Fibroblast of the aortic adventitia (primary cell): ENCODE data around the gene CACNG3. TPM values are rescaled to one million over a fixed set of nuclear protein-coding genes. Genes with fewer than 3 reads are reported as not detected.
"Not testable (repeated sequence)": the region's sequence is repeated elsewhere in the genome, so short reads cannot be mapped to it uniquely, and the experiment has no call there.

Source experiments
- DNase-seq: peaks from one replicate; pipeline ENCODE4 v3.0.0-alpha.2; 2010; ENCODE audit warnings: low read depth
- H3K4me3 ChIP-seq: 2 replicates; pipeline ENCODE4 v1.5.1; 2011; ENCODE audit warnings: low read depth, mild to moderate bottlenecking, control low read depth, low read length, moderate library complexity
- CTCF ChIP-seq: IDR thresholded peaks from 2 replicates; pipeline ENCODE4 v1.5.1; 2011; ENCODE audit warnings: mild to moderate bottlenecking, low read length, control low read depth, inconsistent platforms; ENCODE audit not compliant: insufficient read depth
- total RNA-seq: library from RNA; depleted of rRNA; stranded (reverse); fragments of >200 nt; gene quantifications from 2 replicates; pipeline ENCODE4 v1.2.3, GENCODE V29; 2012; ENCODE audit warnings: low replicate concordance

The CACNG3 gene
- total RNA-seq, 1 donor, result not detected

DNA sequence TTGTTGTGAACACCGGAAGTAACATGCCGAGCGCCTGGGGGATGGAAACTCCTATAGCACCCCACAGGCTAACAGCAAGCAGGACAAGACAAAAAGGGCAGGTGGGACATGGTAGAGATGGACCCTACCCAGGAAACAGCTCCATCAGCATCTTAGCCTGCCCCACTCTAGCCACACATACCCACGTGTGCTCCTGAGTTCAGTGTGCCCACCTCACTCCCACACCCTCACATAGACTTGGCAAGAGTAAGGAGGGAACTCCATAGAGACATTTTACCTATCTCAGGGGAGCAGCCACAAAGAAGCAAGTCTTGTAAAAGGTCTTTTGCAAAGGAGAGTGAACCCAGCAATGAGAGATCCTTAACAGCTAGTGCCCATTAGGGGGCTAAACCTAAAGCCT, 37.8 kb upstream of the CACNG3 start:
- DNase-seq, result no peak
- no peak for TF ChIP-seq CTCF
- H3K4me3 ChIP-seq, result no peak overlapping the region

GRCh38 chr16:24221219-24221618, 34.9 kb upstream of the CACNG3 start:
- H3K4me3 ChIP-seq, result no peak overlapping the region
- no peak for TF ChIP-seq CTCF
- no peak for DNase-seq

- no peak for TF ChIP-seq CTCF
- DNase-seq, result no peak
- no peak overlapping the region for H3K4me3 ChIP-seq
These were observed 27.6 kb upstream of the CACNG3 start for GRCh38 chr16:24228514-24228913.

DNA sequence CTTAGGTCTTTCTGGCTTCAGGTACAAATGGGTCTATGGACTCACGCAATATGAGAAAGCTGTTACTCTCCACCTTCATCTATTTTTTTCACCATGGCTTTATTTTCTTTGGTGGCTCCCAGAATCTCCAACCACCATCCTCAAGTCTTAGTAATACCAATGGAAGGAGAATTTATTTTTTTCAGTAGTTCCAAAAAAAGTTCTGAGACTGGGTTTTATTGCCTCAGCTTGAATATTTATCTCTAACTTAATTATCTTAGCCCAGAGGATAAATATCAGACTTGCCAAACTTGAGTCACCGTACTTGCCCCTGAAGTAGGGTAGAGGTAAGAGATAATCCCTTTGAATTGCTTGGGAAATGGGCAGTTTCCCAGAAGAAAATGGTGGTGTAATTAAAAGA, 23.2 kb upstream of the CACNG3 start:
- DNase-seq, result no peak
- no peak for TF ChIP-seq CTCF
- H3K4me3 ChIP-seq, result no peak overlapping the region

DNA sequence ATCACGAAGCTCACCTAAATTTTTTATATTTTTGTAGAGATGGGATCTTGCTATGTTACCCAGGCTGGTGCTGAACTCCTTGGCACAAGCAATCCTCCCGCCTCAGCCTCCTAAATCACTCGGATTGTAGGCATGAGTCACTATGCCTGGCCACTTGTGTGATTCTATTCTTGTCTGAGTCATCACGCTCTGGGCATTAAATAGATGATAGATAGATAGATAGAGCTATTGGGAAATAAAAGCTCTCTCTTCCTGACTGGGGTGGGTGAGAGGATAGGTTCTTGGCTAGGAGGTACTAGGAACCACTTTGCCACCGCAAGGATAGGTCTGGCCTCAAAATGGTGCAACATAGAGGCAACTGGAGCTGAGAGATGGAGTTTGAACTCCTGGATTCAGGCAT, 21.4 kb upstream of the CACNG3 start:
- no peak for DNase-seq
- TF ChIP-seq CTCF, result no peak

GRCh38 chr16:24235806-24236205, 20.3 kb upstream of the CACNG3 start:
- TF ChIP-seq CTCF, result no peak
- H3K4me3 ChIP-seq, result no peak overlapping the region
- DNase-seq, result no peak

More for the DNA sequence above, 21.4 kb upstream of the CACNG3 start:
- H3K4me3 ChIP-seq, result no peak overlapping the region

DNA sequence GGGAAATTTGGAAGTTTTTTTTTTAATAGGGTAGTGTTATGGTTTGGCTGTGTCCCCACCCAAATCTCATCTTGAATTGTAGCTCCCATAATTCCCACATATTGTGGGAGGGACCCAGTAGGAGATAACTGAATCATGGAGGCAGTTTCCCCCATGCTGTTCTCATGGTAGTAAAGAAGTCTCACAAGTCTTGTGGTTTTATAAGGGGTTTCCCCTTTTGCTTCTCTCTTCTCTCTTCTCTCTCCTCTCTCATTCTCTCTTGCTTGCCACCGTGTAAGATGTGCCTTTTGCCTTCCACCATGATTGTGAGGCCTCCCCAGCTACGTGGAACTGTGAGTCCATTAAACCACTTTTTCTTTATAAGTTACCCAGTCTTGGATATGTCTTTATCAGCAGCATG, 17.3 kb upstream of the CACNG3 start:
- H3K4me3 ChIP-seq, DNase-seq: not testable (repeated sequence)
